GM18505 (cell line): Measurements from ENCODE around the gene TMEM89.

Experiments used
- ATAC-seq: cut with Tn5 transposase; IDR thresholded peaks from one replicate; pipeline ENCODE4 v1.9.1; 2021; ENCODE audit not compliant: unreplicated experiment
- POLR2A ChIP-seq: IDR thresholded peaks from 4 replicates; pipeline ENCODE4 v1.6.1; 2011; ENCODE audit warnings: borderline replicate concordance; ENCODE audit not compliant: insufficient read depth, insufficient read length; ENCODE audit errors: extremely low read depth

Gene TMEM89

GRCh38 chr3:48617559-48617958 lies 4.0 kb downstream of the TMEM89 start:
- TF ChIP-seq POLR2A: no peak
- no peak for ATAC-seq

GRCh38 chr3:48614044-48614443 lies 7.5 kb downstream of the TMEM89 start:
- no peak for TF ChIP-seq POLR2A
- no peak for ATAC-seq

GRCh38 chr3:48612309-48612708 lies 9.3 kb downstream of the TMEM89 start:
- no peak for ATAC-seq
- no peak for TF ChIP-seq POLR2A

GRCh38 chr3:48609088-48610005 lies 12.2 kb downstream of the TMEM89 start, which contains the start of gene UQCRC1:
Gene UQCRC1, minus strand, starts transcription at chr3:48609646. Its CDS starts 26 bp downstream, at chr3:48609620.
- peak; percentile 93 for ATAC-seq
- TF ChIP-seq POLR2A: peak; percentile 94

- no peak for ATAC-seq
- TF ChIP-seq POLR2A: no peak
Measured at GRCh38 chr3:48607519-48607918, 14.1 kb downstream of the TMEM89 start.

- TF ChIP-seq POLR2A: no peak
- ATAC-seq: no peak
Measured at GRCh38 chr3:48601622-48601994, 20.0 kb downstream of the TMEM89 start.

GRCh38 chr3:48600711-48601621 lies 20.6 kb downstream of the TMEM89 start:
- TF ChIP-seq POLR2A: no peak
- ATAC-seq: no peak

- no peak for TF ChIP-seq POLR2A
Measured at GRCh38 chr3:48599509-48600285, 21.9 kb downstream of the TMEM89 start.

GRCh38 chr3:48599077-48599501 lies 22.5 kb downstream of the TMEM89 start:
- no peak for TF ChIP-seq POLR2A

More at GRCh38 chr3:48599509-48600285, 21.9 kb downstream of the TMEM89 start:
- no peak for ATAC-seq

GRCh38 chr3:48598323-48599076 lies 23.1 kb downstream of the TMEM89 start:
- no peak for TF ChIP-seq POLR2A
- no peak for ATAC-seq

More at GRCh38 chr3:48599077-48599501, 22.5 kb downstream of the TMEM89 start:
- ATAC-seq: no peak

GRCh38 chr3:48597408-48597800 lies 24.2 kb downstream of the TMEM89 start:
- TF ChIP-seq POLR2A: no peak

More at GRCh38 chr3:48597408-48597800, 24.2 kb downstream of the TMEM89 start:
- no peak for ATAC-seq
